ENCODE data around the gene PRDM2.

DNA sequence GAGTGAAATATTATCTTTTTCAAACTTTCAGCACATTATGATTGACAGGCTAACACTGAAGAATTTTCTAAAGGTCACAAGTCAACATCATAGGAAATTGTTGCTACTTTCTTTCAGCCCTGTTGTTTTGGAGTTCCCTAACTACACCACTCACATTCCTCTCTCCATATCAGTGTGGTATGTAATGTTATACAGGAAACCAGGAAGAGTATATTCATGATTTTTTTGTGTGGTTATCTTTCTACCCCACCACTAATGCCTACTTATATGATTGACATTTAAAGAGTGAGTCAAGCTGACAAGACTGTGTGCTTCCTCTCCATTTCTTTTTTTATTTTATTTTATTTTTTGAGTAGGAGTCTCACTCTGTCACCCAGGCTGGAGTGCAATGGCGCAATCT lies 47.8 kb upstream of the PRDM2 start:
- TF ChIP-seq ELF4 (IDR thresholded peaks at IDR 0.05) (no peak), HDGF (IDR thresholded peaks at IDR 0.05; ENCODE audit: borderline replicate concordance) (no peak), ARNT (IDR thresholded peaks at IDR 0.05) (no peak), FOXK2 (IDR thresholded peaks at IDR 0.05) (no peak), FOXA1 (IDR thresholded peaks at IDR 0.05) (no peak), SP1 (IDR thresholded peaks at IDR 0.05) (no peak), CTBP1 (IDR thresholded peaks at IDR 0.05; ENCODE audit: borderline replicate concordance) (no peak), LEF1 (IDR thresholded peaks at IDR 0.05; ENCODE audit: borderline replicate concordance) (no peak)
